HepG2 (cell line): ENCODE measurements around the gene CDK11A.
"Not testable (repeated sequence)": the region's sequence is repeated elsewhere in the genome, so short reads cannot be mapped to it uniquely, and the experiment has no call there.

Experiments
- KLF12 ChIP-seq: sonication (generic); formaldehyde crosslinking; IDR thresholded peaks from 2 replicates; pipeline ENCODE4 v1.4.0; 2020; ENCODE audit warnings: missing genetic modification reagents, borderline replicate concordance
- NR2C2 ChIP-seq: sonication (generic); formaldehyde crosslinking; IDR thresholded peaks from 2 replicates; pipeline ENCODE4 v1.4.0; 2020; ENCODE audit warnings: missing genetic modification reagents, mild to moderate bottlenecking, moderate library complexity, borderline replicate concordance
- POLR2A ChIP-seq, 2 experiments: IDR thresholded peaks; 2 replicates each; pipeline ENCODE4 v1.6.1; 2011; ENCODE audit warnings: low read depth in 2 of 2, low read length in 2 of 2, mild to moderate bottlenecking in 1 of 2, moderate library complexity in 1 of 2; ENCODE audit not compliant: insufficient read depth in 1 of 2

DNA sequence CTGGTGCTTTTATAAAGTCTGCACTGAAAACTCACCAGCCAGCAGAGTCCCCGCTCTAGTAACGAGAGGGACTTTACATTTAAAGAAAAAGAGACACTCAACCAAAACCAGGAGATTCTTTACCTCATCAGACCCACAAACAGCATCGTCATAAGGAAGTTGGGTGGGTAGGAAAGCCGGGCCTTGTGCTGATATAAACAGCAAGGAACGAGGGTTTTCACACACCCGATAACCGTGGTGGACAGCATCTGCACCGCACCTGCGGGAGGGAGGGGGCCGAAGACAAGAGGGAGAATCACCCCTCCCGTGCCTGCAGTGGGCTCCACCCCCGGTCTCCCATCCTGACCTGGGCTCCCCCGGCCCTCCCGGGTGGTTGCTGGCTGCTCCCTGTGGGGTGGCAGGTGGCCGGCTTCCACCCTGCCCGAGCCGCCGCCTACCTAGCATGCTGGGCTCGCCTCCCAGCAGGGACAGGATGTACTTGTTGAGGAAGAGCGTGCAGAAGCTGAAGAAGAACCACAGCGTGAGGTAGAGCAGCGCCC, 14.7 kb upstream of the CDK11A start:
- not testable (repeated sequence) for TF ChIP-seq POLR2A (IDR thresholded peaks at IDR 0.05; ENCODE audit: insufficient read depth in 1 of 2, low read depth in 2 of 2, low read length in 2 of 2); KLF12; NR2C2 (CRISPR knock-in tag)
